Pulmonary artery endothelial cell (primary cell): ENCODE data around the gene LAMA5. TPM values are rescaled to one million over a fixed set of nuclear protein-coding genes. Genes with fewer than 3 reads are reported as not detected.

Experiments
- DNase-seq: peaks from one replicate; pipeline ENCODE4 v3.0.0-alpha.2; 2011; ENCODE audit warnings: low read depth, low spot score
- total RNA-seq: library from RNA; depleted of rRNA; stranded (reverse); fragments of >200 nt; gene quantifications from 2 replicates; pipeline ENCODE4 v1.2.3, GENCODE V29; 2014

Gene LAMA5
- total RNA-seq, 1 donor from 2014 or later = 60.6 TPM

GRCh38 chr20:62289898-62290297, 77.2 kb downstream of the LAMA5 start:
- no peak for DNase-seq

GRCh38 chr20:62289131-62289530, 78.0 kb downstream of the LAMA5 start:
- no peak for DNase-seq

- no peak for DNase-seq
Observed at GRCh38 chr20:62288535-62289105, 78.5 kb downstream of the LAMA5 start.

DNA sequence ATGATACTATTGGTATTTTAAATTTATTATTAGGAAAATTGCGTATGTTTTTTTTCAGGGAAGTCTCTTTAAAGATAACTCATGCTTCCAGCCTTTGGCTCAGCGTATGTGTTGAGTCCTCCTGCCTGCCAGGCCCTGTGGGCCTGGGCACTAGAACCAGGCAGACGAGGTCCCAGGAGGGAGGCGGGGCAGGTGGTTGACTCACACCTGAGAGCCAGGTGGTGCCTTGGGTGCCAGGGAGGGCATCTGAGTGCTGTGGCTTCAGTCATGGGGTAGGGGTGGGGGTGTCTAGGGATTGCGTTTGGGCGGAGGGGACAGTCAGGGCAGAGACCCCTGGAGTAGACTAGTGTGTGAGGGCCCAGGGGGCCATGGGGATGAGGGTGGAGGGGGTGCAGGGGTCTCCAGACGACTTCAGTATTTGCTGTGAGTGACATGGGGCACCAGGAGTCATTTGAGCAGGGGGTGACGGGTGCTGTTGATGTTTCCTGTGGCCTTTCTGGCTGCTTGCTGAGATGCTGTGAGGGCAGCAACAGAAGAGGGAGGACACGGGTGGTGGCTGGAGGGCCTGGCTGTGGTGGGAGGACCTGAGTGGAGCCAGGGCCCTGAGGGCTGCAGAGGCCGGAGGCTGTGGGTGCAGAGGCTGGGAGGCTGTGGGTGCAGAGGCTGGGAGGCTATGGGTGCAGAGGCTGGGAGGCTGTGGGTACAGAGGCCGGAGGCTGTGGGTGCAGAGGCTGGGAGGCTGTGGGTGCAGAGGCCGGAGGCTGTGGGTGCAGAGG, 79.2 kb downstream of the LAMA5 start:
- no peak for DNase-seq

DNA sequence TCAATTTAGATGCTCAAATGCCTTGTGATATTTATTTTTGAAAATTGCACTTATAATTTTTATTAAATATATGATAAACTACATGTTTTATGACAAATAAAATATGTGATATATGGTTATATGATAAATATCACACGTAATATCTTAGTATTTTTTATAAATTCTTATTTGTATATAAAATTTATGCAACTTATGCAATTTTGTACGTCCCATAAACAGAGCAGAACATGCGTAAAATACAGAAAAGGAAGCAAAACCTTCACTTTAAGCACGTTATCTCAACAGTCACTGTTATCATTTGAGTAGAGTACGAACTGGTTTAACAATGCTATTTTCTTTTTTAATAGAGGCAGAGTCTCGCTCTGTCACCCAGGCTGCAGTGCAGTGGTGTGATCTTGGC, 80.0 kb downstream of the LAMA5 start:
- no peak for DNase-seq

DNA sequence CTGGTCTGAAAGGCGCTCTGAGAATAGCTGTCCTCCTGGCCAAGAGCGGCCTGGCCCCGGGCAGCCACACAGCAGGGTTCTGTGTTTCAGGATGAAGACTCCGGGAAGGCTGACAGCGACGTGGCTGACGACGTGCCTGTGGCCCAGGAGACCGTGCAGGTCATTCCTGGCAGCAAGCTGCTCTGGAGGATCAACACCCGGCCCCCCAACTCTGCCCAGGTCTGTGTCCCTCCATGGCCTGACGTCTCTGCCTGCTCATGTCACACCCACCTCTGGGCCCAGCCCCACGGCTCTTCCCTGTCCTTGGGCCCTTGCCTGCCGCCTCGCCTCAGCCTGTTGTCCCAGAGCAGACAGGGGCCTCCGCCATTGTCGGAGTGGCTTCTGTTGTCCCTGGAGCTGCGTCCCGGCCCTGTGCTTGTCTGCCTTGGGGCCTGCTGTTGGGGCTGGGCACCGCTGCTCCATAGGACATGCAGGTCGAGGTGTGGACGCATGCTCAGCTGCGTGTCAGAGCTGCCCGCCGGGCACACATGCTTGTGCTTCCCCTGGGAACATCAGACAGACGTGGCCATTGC, 80.5 kb downstream of the LAMA5 start:
- DNase-seq = no peak

GRCh38 chr20:62285722-62286121, 81.4 kb downstream of the LAMA5 start:
- peak; percentile 78 for DNase-seq

GRCh38 chr20:62285151-62285550, 82.0 kb downstream of the LAMA5 start:
- DNase-seq = no peak

GRCh38 chr20:62284448-62284847, 82.7 kb downstream of the LAMA5 start:
- no peak for DNase-seq

GRCh38 chr20:62282877-62283503, 84.1 kb downstream of the LAMA5 start:
- no peak for DNase-seq

DNA sequence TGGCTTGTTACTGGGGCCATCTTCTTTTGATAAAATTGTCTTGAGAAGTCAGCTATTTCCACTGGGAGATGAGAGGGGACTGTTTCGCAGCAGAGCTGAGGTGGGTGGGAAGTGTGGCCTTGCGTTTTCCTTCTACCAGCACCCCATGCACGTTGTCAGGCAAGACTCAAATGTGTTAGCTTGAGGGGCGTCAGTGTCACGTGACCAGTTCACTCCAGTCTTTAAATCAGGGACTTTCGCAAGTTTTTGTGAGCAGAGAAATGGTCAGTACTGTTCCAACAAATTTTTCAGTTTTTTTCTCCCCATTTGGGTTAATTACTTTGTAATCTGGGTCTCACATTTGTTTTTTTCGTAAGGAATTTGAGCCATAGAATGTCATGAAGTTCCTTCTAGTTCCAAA, 85.0 kb downstream of the LAMA5 start:
- no peak for DNase-seq

DNA sequence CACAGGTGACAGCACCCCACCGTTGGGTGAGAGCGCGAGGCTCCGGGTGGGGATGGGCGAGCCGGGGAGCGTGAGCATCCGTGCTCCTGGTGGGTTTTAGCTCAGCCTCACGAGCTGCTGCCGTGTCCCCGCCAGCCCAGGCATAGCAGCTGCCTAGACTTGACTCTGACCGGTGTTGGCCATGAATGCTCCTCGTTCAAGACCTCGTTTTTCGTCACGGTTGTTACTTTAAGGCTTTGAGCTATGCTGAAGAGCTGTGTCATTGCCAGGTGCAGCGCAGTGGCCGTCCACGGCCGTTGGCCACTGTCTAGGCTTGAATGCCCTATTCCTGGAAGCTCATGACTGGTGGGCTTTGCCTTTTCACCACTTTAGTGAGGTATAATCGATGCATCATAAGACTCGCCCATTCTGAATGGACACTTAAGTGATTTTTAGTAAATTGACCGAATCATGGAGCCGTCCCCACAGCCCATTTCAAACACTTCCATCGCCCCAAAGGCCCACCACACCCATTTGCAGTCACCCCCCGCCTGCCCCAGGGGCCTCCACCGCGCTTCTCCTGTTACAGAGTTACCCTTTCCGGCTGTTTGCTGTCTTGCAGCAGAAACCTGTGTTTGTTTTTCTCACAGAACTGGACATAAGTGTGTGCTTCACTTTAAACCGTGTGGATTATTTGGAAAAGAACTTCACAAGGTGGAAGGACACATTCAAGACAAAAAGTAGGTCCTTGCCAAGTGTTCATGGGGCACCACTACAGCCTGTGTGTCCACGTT, 85.8 kb downstream of the LAMA5 start:
- no peak for DNase-seq

DNA sequence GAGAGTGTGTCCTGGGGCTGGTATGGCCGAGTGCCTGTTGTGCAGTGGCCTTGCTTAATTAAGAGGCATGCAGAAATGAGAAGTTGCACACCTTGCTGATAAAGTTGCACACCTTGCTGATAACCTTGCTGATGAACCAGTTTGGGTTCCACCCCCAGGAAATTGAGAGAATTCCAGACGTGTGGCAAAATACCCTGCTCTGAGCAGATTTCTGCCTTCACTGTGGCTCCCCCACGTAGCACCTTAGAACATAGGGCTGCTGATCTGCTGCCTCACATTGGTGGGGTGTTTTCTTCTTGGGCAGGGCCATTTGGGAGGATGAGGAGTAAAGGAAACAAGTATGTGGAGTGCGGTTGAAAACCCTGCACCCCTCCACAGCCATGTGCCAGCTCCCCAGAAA, 86.8 kb downstream of the LAMA5 start:
- no peak for DNase-seq

GRCh38 chr20:62277253-62277652, 89.9 kb downstream of the LAMA5 start:
- DNase-seq = no peak

- DNase-seq = no peak
Observed at GRCh38 chr20:62276439-62276838, 90.7 kb downstream of the LAMA5 start.

GRCh38 chr20:62275219-62275618, 91.9 kb downstream of the LAMA5 start:
- no peak for DNase-seq

- no peak for DNase-seq
Observed at GRCh38 chr20:62274332-62274950, 92.7 kb downstream of the LAMA5 start.

DNA sequence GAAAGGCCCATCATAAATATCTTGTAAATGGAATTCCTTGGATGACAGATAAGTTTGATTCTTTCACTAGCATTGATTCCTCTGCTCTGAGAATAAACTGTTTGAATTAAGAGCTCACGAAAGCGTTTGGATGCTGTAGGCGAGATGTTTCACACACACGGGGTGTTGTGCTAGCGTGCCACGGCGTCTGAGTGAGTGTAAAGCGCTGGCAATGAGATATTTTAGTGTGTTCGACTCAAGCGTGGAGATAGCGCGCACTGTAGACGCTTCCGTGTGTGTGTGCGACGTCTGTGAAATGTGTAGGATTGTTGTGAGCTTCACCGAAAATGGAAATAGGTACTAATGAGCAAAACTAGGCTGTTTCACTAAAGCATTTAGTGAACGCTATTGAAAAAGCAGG, 93.7 kb downstream of the LAMA5 start:
- DNase-seq = no peak

GRCh38 chr20:62272200-62272599, 94.9 kb downstream of the LAMA5 start:
- no peak for DNase-seq

GRCh38 chr20:62269871-62270270, 97.2 kb downstream of the LAMA5 start:
- DNase-seq = no peak

DNA sequence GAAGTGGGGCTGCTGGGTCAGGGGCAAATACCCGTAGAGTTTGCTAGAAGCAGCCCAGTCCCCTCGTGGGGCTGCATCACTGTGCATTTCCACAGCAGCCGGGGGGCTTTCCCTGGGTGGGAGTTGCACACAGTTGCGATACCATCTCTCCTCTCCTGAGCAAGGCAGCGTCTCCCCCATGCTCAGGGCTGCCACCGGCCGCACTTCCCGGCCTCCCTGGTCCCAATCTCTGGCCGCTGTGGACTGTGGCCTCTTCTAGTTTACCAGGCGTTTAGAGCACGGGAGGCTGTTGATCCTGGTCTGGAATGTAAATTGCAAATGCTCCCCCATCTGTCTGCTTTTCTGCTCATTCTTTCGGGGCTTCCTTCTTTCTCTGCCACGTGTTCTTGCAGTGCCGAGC, 97.7 kb downstream of the LAMA5 start:
- DNase-seq = no peak
